WTC11 (cell line): ENCODE measurements around the gene LONP2. TPM values are rescaled to one million over a fixed set of nuclear protein-coding genes. Genes with fewer than 3 reads are reported as not detected.
"Not testable (repeated sequence)": the region's sequence is repeated elsewhere in the genome, so short reads cannot be mapped to it uniquely, and the experiment has no call there.

Experiments used
- ATAC-seq: fragments of 200-7000 bp; cut with Tn5 transposase; 2 replicates; pipeline ENCODE4 v1.10.0; 2021; ENCODE audit warnings: mild to moderate bottlenecking, moderate library complexity
- CTCF ChIA-PET: fragments of 300-600 bp; sonication (Branson Sonifier 250); formaldehyde crosslinking; loops from one replicate; lab custom pipeline; 2021; ENCODE audit warnings: antibody characterized with exemption; lab: Charles Lee
- POLR2A ChIA-PET: fragments of 350-600 bp; sonication (Branson Sonifier 250); formaldehyde crosslinking; loops from one replicate; lab custom pipeline; 2021; ENCODE audit warnings: antibody characterized with exemption; lab: Charles Lee
- DNase-seq: peaks from one replicate; pipeline ENCODE4 v3.0.0; 2021; ENCODE audit warnings: low spot score
- H3K27ac Mint-ChIP-seq: 2 replicates; pipeline ENCODE4 v1.8.0; 2021; ENCODE audit warnings: mixed read lengths
- H3K27me3 Mint-ChIP-seq: 2 replicates; pipeline ENCODE4 v1.8.0; 2021; ENCODE audit warnings: low read depth, mild to moderate bottlenecking, moderate library complexity, mixed read lengths
- H3K36me3 Mint-ChIP-seq: 2 replicates; pipeline ENCODE4 v1.8.0; 2021; ENCODE audit warnings: mixed read lengths
- H3K4me1 Mint-ChIP-seq: 2 replicates; pipeline ENCODE4 v1.8.0; 2022; ENCODE audit warnings: mixed read lengths
- H3K4me3 Mint-ChIP-seq: 2 replicates; pipeline ENCODE4 v1.8.0; 2021; ENCODE audit warnings: mild to moderate bottlenecking, moderate library complexity, mixed read lengths
- H3K9me3 Mint-ChIP-seq: 2 replicates; pipeline ENCODE4 v1.8.0; 2021; ENCODE audit warnings: mixed read lengths
- ATF1 ChIP-seq: sonication (generic); formaldehyde crosslinking; IDR thresholded peaks from 2 replicates; pipeline ENCODE4 v1.8.1; 2023; ENCODE audit warnings: mild to moderate bottlenecking, moderate library complexity, missing genetic modification reagents
- EMX1 ChIP-seq: fragments of 250-450 bp; sonication (Bioruptor Pico); IDR thresholded peaks from 2 replicates; pipeline ENCODE4 v1.8.0; 2021; ENCODE audit warnings: mild to moderate bottlenecking
- JUN ChIP-seq: sonication (generic); formaldehyde crosslinking; IDR thresholded peaks from 2 replicates; pipeline ENCODE4 v1.8.0; 2023; ENCODE audit warnings: mild to moderate bottlenecking, missing genetic modification reagents
- MXD4 ChIP-seq: fragments of 250-450 bp; sonication (Bioruptor Pico); IDR thresholded peaks from 2 replicates; pipeline ENCODE4 v1.8.0; 2021; ENCODE audit warnings: mild to moderate bottlenecking, moderate library complexity, borderline replicate concordance
- NFYB ChIP-seq: sonication (generic); formaldehyde crosslinking; conservative IDR thresholded peaks from 2 replicates; pipeline ENCODE4 v1.8.0; 2022; ENCODE audit warnings: low read depth, missing genetic modification reagents
- RORB ChIP-seq: fragments of 250-450 bp; sonication (Bioruptor Pico); IDR thresholded peaks from 2 replicates; pipeline ENCODE4 v1.9.0; 2021; ENCODE audit warnings: mild to moderate bottlenecking
- ZBTB21 ChIP-seq: sonication (generic); formaldehyde crosslinking; IDR thresholded peaks from 2 replicates; pipeline ENCODE4 v1.8.1; 2023; ENCODE audit warnings: mild to moderate bottlenecking, missing genetic modification reagents, borderline replicate concordance
- ZNF121 ChIP-seq: sonication (generic); formaldehyde crosslinking; IDR thresholded peaks from 2 replicates; pipeline ENCODE4 v1.8.0; 2023; ENCODE audit warnings: missing genetic modification reagents
- ZNF671 ChIP-seq: fragments of 250-450 bp; sonication (Bioruptor Pico); IDR thresholded peaks from 2 replicates; pipeline ENCODE4 v1.8.0; 2021; ENCODE audit warnings: mild to moderate bottlenecking
- total RNA-seq: library from RNA; stranded (reverse); gene quantifications from 3 replicates; pipeline ENCODE4 v1.2.3, GENCODE V29; 2021
- TF ChIP-seq, protein P1 (sequence below): sonication (generic); formaldehyde crosslinking; IDR thresholded peaks from 2 replicates; pipeline ENCODE4 v1.8.1; 2023; ENCODE audit warnings: mild to moderate bottlenecking, missing genetic modification reagents, moderate library complexity
- TF ChIP-seq, protein P2 (sequence below): fragments of 200-600 bp; IDR thresholded peaks from 2 replicates; pipeline ENCODE4 v1.8.0; 2022; ENCODE audit warnings: antibody characterized with exemption
- TF ChIP-seq, protein P3 (sequence below): sonication (generic); formaldehyde crosslinking; IDR thresholded peaks from 2 replicates; pipeline ENCODE4 v1.8.1; 2023; ENCODE audit warnings: mild to moderate bottlenecking, missing genetic modification reagents
- TF ChIP-seq, protein P4 (sequence below): fragments of 250-450 bp; sonication (Bioruptor Pico); IDR thresholded peaks from 2 replicates; pipeline ENCODE4 v1.9.0; 2021; ENCODE audit warnings: mild to moderate bottlenecking, borderline replicate concordance
- TF ChIP-seq, protein P5 (sequence below): sonication (generic); formaldehyde crosslinking; conservative IDR thresholded peaks from 2 replicates; pipeline ENCODE4 v1.8.1; 2023; ENCODE audit warnings: mild to moderate bottlenecking, low read depth, missing genetic modification reagents, moderate library complexity

The LONP2 gene
- total RNA-seq, 1 experiment from 2014 or later, result 28.4 TPM

DNA sequence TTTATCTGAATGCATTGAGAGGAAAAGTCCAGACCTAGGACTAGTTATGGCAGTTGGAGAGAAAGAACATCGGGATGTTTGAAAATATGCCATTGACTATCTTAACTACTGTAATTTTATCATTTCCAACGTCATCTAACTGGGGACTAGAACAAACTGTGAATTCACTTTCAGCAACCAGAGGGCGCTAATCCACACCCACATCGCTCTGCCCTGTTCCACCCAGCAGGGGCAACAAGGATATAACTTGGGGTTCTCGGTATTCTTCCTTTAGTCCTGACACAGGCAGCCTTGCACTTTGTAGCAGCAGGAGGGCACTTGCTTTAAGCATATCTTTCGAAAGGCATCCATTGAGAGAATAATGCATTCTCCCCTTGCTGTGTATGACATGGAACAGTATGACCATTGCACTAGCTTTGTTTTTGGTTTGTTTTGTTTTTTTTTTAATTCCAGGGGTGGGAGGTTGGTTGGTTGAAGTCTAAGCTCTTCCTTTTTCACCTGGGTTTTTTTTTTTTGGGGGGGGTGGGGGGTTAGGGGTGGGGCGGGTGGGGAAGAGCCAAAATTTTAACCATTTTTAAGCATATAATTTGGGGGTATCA, 109.6 kb downstream of the LONP2 start:
- Mint-ChIP-seq H3K27me3 (no peaks in the 10 kb centered on the region), H3K36me3 (peaks cover 36% of the 10 kb centered on the region), H3K27ac (peak overlapping the region; percentile 86), H3K4me1 (peaks cover 5% of the 10 kb centered on the region), H3K9me3 (no peaks in the 10 kb centered on the region), H3K4me3 (no peak overlapping the region)
- DNase-seq, result peak; percentile 70
- POLR2A ChIA-PET, result interaction anchor here (0.6 to 1.1 kb wide), 2 partner anchors 13 to 977 kb away, joined by 3 to 6 read pairs; no protein-coding TSS in a partner anchor
- CTCF ChIA-PET, result interaction anchor here (0.6 to 4.4 kb wide), 15 partner anchors 13 to 1472 kb away, joined by 3 to 26 read pairs (median 4); partner anchors contain the start of gene SIAH1
- ATAC-seq, result peak; percentile 91
- TF ChIP-seq RORB (no peak), ZNF121 (CRISPR knock-in tag) (no peak), EMX1 (CRISPR knock-in tag) (0 out of 2 replicates have a peak, but pooled peaks have one; percentile 41)
- TF ChIP-seq, protein P1, sequence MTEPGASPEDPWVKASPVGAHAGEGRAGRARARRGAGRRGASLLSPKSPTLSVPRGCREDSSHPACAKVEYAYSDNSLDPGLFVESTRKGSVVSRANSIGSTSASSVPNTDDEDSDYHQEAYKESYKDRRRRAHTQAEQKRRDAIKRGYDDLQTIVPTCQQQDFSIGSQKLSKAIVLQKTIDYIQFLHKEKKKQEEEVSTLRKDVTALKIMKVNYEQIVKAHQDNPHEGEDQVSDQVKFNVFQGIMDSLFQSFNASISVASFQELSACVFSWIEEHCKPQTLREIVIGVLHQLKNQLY (CRISPR knock-in tag), result no peak
- TF ChIP-seq, protein P2, sequence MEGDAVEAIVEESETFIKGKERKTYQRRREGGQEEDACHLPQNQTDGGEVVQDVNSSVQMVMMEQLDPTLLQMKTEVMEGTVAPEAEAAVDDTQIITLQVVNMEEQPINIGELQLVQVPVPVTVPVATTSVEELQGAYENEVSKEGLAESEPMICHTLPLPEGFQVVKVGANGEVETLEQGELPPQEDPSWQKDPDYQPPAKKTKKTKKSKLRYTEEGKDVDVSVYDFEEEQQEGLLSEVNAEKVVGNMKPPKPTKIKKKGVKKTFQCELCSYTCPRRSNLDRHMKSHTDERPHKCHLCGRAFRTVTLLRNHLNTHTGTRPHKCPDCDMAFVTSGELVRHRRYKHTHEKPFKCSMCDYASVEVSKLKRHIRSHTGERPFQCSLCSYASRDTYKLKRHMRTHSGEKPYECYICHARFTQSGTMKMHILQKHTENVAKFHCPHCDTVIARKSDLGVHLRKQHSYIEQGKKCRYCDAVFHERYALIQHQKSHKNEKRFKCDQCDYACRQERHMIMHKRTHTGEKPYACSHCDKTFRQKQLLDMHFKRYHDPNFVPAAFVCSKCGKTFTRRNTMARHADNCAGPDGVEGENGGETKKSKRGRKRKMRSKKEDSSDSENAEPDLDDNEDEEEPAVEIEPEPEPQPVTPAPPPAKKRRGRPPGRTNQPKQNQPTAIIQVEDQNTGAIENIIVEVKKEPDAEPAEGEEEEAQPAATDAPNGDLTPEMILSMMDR, result peak; percentile 76
- TF ChIP-seq, protein P3, sequence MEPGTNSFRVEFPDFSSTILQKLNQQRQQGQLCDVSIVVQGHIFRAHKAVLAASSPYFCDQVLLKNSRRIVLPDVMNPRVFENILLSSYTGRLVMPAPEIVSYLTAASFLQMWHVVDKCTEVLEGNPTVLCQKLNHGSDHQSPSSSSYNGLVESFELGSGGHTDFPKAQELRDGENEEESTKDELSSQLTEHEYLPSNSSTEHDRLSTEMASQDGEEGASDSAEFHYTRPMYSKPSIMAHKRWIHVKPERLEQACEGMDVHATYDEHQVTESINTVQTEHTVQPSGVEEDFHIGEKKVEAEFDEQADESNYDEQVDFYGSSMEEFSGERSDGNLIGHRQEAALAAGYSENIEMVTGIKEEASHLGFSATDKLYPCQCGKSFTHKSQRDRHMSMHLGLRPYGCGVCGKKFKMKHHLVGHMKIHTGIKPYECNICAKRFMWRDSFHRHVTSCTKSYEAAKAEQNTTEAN, result no peak
- TF ChIP-seq, protein P4, sequence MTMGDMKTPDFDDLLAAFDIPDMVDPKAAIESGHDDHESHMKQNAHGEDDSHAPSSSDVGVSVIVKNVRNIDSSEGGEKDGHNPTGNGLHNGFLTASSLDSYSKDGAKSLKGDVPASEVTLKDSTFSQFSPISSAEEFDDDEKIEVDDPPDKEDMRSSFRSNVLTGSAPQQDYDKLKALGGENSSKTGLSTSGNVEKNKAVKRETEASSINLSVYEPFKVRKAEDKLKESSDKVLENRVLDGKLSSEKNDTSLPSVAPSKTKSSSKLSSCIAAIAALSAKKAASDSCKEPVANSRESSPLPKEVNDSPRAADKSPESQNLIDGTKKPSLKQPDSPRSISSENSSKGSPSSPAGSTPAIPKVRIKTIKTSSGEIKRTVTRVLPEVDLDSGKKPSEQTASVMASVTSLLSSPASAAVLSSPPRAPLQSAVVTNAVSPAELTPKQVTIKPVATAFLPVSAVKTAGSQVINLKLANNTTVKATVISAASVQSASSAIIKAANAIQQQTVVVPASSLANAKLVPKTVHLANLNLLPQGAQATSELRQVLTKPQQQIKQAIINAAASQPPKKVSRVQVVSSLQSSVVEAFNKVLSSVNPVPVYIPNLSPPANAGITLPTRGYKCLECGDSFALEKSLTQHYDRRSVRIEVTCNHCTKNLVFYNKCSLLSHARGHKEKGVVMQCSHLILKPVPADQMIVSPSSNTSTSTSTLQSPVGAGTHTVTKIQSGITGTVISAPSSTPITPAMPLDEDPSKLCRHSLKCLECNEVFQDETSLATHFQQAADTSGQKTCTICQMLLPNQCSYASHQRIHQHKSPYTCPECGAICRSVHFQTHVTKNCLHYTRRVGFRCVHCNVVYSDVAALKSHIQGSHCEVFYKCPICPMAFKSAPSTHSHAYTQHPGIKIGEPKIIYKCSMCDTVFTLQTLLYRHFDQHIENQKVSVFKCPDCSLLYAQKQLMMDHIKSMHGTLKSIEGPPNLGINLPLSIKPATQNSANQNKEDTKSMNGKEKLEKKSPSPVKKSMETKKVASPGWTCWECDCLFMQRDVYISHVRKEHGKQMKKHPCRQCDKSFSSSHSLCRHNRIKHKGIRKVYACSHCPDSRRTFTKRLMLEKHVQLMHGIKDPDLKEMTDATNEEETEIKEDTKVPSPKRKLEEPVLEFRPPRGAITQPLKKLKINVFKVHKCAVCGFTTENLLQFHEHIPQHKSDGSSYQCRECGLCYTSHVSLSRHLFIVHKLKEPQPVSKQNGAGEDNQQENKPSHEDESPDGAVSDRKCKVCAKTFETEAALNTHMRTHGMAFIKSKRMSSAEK (CRISPR knock-in tag), result no peak

DNA sequence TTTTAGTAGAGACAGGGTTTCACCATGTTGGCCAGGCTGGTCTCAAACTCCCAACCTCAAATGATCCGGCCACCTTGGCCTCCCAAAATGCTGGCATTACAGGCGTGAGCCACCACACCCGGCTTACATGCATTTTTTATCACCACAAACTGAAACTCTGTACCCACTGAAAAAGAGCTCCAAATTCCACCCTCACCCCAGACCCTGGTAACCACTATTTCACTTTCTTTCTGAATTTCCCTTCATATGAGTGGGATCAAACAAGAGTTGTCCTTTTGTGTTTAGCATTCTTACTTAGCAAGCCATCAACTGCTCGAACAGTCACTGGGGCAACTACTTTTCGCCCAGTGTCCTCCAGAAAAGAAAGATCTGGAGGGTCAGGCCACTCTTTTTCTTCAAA, 110.3 kb downstream of the LONP2 start:
- ATAC-seq, result not testable (repeated sequence)

DNA sequence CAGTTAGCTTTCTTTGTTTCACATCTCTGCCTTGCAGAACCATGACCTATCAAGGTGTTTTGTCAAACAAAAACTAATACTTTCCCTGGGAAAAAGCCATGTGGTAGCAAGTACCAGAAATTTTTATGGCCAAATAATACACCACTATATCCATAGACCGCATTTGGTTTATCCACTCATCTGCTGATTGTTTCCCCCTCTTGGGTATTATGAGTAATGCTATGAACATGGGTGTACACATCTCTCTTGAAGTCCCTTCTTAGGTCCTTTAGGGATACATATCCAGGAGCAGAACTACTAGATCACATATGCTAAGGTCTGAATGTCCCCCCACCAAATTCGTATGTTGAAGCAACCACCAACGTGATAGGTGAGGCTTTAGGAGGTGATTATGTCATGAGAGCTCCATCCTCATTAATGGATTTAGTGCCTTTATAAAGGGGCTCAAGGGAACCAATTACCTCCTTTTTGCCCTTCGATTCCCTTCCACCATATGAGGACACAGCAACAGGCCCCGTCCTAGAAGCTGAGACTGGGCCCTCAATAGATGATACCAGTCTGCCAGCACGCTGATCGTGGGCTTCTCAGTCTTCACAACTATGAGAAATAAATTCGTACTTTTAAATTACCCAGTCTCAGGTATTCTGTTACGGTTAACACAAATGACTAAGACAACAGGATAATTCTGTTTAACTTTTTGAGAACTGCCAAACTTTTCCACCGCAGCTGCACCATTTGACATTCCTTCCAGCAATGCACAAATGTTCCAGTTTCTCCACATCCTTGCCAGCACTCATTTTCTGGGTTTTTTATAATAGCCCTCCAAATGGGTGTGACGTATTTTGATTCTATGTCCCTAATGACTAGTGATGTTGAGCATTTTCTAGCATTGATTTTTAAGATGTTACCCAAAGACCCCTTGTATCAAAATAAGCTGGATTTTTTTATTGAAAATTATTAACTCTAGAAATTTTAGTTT, 111.1 kb downstream of the LONP2 start:
- Mint-ChIP-seq H3K36me3 (peaks cover 30% of the 10 kb centered on the region), H3K27me3 (no peaks in the 10 kb centered on the region), H3K27ac (no peak overlapping the region), H3K4me3 (no peak overlapping the region), H3K9me3 (no peaks in the 10 kb centered on the region), H3K4me1 (peaks cover 5% of the 10 kb centered on the region)
- no peak for DNase-seq
- CTCF ChIA-PET, result interaction anchor here (0.5 to 4.4 kb wide), 5 partner anchors 11 to 268 kb away, joined by 4 to 26 read pairs (median 5); no protein-coding TSS in a partner anchor
- POLR2A ChIA-PET, result interaction anchor here (0.6 to 1.3 kb wide), 4 partner anchors 11 to 74 kb away, joined by 3 to 6 read pairs (median 4); partner anchors contain the start of gene SIAH1
- ATAC-seq, result no peak
- TF ChIP-seq ZNF671, result no peak
- no peak for TF ChIP-seq MXD4 (CRISPR knock-in tag)
- no peak for TF ChIP-seq ATF1 (CRISPR knock-in tag)
- TF ChIP-seq, protein P5, sequence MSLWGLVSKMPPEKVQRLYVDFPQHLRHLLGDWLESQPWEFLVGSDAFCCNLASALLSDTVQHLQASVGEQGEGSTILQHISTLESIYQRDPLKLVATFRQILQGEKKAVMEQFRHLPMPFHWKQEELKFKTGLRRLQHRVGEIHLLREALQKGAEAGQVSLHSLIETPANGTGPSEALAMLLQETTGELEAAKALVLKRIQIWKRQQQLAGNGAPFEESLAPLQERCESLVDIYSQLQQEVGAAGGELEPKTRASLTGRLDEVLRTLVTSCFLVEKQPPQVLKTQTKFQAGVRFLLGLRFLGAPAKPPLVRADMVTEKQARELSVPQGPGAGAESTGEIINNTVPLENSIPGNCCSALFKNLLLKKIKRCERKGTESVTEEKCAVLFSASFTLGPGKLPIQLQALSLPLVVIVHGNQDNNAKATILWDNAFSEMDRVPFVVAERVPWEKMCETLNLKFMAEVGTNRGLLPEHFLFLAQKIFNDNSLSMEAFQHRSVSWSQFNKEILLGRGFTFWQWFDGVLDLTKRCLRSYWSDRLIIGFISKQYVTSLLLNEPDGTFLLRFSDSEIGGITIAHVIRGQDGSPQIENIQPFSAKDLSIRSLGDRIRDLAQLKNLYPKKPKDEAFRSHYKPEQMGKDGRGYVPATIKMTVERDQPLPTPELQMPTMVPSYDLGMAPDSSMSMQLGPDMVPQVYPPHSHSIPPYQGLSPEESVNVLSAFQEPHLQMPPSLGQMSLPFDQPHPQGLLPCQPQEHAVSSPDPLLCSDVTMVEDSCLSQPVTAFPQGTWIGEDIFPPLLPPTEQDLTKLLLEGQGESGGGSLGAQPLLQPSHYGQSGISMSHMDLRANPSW, result no peak
- no peak for TF ChIP-seq JUN (CRISPR knock-in tag)
- TF ChIP-seq ZBTB21 (CRISPR knock-in tag), result no peak
- no peak for TF ChIP-seq NFYB (CRISPR knock-in tag)

More for the DNA sequence above, 110.3 kb downstream of the LONP2 start:
- not testable (repeated sequence) for DNase-seq, H3K4me1 Mint-ChIP-seq, H3K4me3 Mint-ChIP-seq, H3K27me3 Mint-ChIP-seq, H3K9me3 Mint-ChIP-seq
- peak overlapping the region; percentile 63 for H3K27ac Mint-ChIP-seq
- CTCF ChIA-PET, result interaction anchor here (0.5 to 4.4 kb wide), 14 partner anchors 12 to 279 kb away, joined by 3 to 26 read pairs (median 4); partner anchors contain the start of gene SIAH1
- POLR2A ChIA-PET, result interaction anchor here (0.6 to 1.1 kb wide), 4 partner anchors 12 to 976 kb away, joined by 3 to 6 read pairs (median 4); no protein-coding TSS in a partner anchor
- H3K36me3 Mint-ChIP-seq, result peaks cover 35% of the 10 kb centered on the region
